Measurements from ENCODE around the gene PPARD. TPM values are rescaled to one million over a fixed set of nuclear protein-coding genes. Genes with fewer than 3 reads are reported as not detected.

Gene PPARD
- total RNA-seq, 6 experiments from 2014 or later = 5.2 to 18.8 (median 5.9) TPM

GRCh38 chr6:35427435-35427834, 85.1 kb downstream of the PPARD start:
- Histone ChIP-seq H3K4me1 (peaks cover 0 to 18% (median 1%) of the 10 kb centered on the region in 4 donors), H3K27me3 (no peaks in the 10 kb centered on the region), H3K9me3 (peaks cover 0 to 3% (median 0%) of the 10 kb centered on the region in 4 donors), H3K27ac (no peak overlapping the region), H3K4me3 (no peak overlapping the region), H3K36me3 (peaks cover 0 to 8% (median 2%) of the 10 kb centered on the region in 4 donors)
- WGBS (ENCODE audit: insufficient coverage, low coverage, low lambda C conversion rate, missing lambda C conversion rate) = no CpG with 5 or more reads among the region's 5 CpGs
- DNase-seq (no peak), ATAC-seq (peak in 3 of 4 donors; percentile 3 to 24 (median 5))
- intact Hi-C loops (cut with DNase I) = no loop called here
- TF ChIP-seq CTCF (IDR thresholded peaks at IDR 0.05) (no peak), POLR2A (IDR thresholded peaks at IDR 0.05) (no peak)

DNA sequence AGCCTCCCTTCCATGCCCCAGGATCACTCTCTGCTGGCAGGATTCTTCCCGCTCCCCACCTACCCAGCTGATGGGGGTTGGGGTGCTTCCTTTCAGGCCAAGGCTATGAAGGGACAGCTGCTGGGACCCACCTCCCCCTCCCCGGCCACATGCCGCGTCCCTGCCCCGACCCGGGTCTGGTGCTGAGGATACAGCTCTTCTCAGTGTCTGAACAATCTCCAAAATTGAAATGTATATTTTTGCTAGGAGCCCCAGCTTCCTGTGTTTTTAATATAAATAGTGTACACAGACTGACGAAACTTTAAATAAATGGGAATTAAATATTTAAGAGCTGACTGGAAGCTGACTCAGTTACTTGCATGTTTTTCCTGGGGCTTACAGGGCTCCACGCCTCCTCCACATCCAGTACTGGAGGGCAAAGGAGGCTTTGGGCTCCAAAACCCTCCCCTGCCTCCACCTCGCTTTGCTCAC, 85.5 kb downstream of the PPARD start:
- Histone ChIP-seq H3K4me1 (peaks cover 0 to 18% (median 1%) of the 10 kb centered on the region in 4 donors), H3K9me3 (peaks cover 0 to 3% (median 0%) of the 10 kb centered on the region in 4 donors), H3K4me3 (no peak overlapping the region), H3K36me3 (peaks cover 0 to 8% (median 2%) of the 10 kb centered on the region in 4 donors), H3K27me3 (no peaks in the 10 kb centered on the region), H3K27ac (no peak overlapping the region)
- TF ChIP-seq POLR2A (IDR thresholded peaks at IDR 0.05) (no peak), CTCF (IDR thresholded peaks at IDR 0.05) (no peak)
- no peak for DNase-seq
- intact Hi-C loops (cut with DNase I) = no loop called here
- ATAC-seq = peak in 1 of 4 donors; percentile 5
- WGBS (ENCODE audit: insufficient coverage, low coverage, low lambda C conversion rate, missing lambda C conversion rate) = 74% methylated on average over 3 of the region's 9 CpGs

DNA sequence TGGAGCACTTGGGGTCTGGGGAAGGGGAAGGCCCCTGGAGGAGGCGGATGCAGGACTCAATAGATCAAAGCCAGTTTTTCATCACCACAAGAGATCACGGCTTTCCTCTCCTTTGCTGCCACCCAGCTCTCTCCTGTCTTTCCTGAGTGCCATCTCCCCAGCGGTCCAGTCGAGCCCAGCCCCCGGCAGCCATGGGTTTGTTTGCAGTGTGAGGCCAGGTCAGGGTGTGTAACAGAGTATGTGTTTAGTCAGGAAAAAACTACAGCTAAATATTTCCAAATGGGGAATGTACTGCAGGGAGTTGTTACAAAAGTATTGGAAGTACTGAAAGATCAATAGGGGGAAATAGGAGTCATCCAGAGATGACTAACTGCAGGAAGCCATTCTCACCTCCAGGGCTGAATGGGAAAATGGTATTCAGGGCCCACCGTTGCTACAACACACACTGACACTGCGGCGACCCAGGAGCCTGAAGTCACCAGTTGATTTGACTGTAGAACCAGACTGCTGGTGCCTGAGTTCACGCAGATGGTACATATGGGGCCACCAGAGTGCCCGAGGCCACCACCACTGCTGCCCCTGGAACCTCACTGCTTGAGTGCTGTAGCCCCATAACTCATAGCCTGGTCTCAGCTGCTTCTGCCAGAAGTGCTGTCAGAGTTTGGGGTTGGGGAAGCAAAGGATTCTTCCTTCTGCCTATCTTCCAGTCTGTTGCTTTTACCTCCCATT, 86.2 kb downstream of the PPARD start:
- ATAC-seq (peak; percentile 81 to 90 (median 84)), DNase-seq (peak; percentile 69 to 80 (median 75))
- Histone ChIP-seq H3K9me3 (peaks cover 0 to 3% (median 0%) of the 10 kb centered on the region in 4 donors), H3K27me3 (no peaks in the 10 kb centered on the region), H3K27ac (no peak overlapping the region), H3K36me3 (peaks cover 0 to 8% (median 2%) of the 10 kb centered on the region in 4 donors), H3K4me1 (peaks cover 0 to 18% (median 1%) of the 10 kb centered on the region in 4 donors), H3K4me3 (no peak overlapping the region)
- TF ChIP-seq POLR2A (IDR thresholded peaks at IDR 0.05) (no peak), CTCF (IDR thresholded peaks at IDR 0.05) (peak in 2 of 4 donors; percentile 4 to 51)
- 16% methylated on average over 4 of the region's 10 CpGs for WGBS (ENCODE audit: insufficient coverage, low coverage, low lambda C conversion rate, missing lambda C conversion rate)
- intact Hi-C loops (cut with DNase I) = no loop called here

DNA sequence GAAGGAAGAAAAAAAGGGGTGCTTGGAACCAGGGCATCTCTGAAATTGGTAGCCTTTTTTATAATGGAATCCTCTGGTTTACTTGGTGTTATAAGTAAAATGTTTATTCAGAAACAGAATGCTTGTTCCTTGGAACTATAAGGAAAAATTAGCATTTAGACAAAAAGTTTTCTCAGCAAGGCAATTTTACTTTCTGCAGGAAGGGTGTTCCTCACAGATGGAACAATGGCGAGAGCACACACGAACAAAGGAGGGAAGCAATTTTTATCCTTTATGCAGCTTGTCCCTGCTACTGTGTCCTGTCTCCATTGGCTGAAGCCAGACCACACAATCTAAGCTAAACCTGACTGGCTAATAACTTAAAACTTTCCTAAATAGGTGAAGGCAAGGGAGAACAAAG, 87.1 kb downstream of the PPARD start:
- H3K27ac ChIP-seq = no peak overlapping the region
- H3K4me1 ChIP-seq = peaks cover 0 to 18% (median 1%) of the 10 kb centered on the region in 4 donors
- H3K27me3 ChIP-seq = no peaks in the 10 kb centered on the region
- H3K4me3 ChIP-seq = no peak overlapping the region
- TF ChIP-seq POLR2A (IDR thresholded peaks at IDR 0.05) (no peak), CTCF (IDR thresholded peaks at IDR 0.05) (no peak)
- intact Hi-C loops (cut with DNase I) = no loop called here
- DNase-seq = no peak
- 81% methylated on average over 2 of the region's 2 CpGs for WGBS (ENCODE audit: insufficient coverage, low coverage, low lambda C conversion rate, missing lambda C conversion rate)
- H3K9me3 ChIP-seq = peaks cover 0 to 3% (median 0%) of the 10 kb centered on the region in 4 donors
- ATAC-seq = no peak
- H3K36me3 ChIP-seq = peaks cover 0 to 2% (median under 1%) of the 10 kb centered on the region in 4 donors
